HS-27A (cell line): ENCODE results near the gene ARHGAP15.

Source experiments
- DNase-seq: peaks from one replicate; pipeline ENCODE4 v3.0.0-alpha.2; 2012; ENCODE audit warnings: low read depth, missing footprints

The ARHGAP15 gene

DNA sequence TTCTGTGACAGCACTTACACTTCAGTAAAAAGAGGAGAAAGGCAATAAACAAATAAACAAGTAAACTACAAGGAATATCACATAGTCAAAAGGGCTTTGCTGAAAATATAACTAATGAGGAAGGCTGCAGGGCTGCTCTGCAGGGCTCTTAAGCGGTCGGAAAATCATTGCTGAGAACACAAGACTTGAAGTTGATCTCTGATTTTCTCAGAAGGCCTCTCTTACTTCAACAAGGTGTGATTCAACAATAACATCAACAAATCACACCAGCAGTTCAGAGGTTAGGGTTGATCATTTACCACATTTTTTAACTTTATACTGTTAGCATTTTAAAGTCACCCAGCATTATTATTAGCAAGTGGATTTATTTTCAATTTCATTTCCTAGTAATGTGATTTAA, 215.6 kb downstream of the ARHGAP15 start:
- DNase-seq: no peak

DNA sequence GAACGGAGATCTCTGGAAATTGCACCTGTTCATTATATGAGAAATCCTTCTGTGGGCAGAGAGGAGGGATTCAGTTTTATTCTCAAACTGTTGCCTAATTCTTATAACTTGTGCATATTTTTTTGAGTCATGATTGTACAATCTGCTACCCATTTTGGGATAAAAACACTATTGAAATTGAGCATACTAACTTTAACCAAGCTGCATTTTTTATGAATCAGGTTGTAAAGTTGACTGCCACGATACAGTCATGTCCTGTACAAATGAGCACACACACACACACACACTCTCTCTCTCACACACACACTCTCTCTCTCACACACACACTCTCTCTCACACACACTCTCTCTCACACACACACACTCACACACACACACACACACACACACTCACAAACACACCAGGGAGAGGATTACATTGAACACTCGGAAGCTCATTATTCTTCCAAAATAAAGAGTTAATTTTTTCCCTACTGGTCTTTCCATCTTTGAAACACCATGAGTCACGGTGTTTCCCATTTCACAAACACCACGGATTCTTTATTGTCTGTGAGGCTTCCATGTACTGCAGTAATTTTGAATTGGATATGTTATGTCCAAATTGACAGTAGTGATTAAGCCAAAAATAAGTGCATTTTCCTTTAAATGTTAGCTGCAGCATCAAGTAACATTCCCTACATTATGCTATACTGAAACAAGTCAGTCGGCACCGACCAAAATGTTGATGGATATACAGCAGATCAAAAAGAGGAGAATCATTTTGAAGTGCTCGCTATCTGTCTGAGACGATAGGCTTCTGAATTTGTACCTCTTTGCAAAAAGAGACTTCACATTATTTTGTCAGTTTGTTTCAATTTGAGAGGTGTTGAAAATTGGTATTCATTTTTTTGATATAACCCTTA, 216.9 kb downstream of the ARHGAP15 start:
- no peak for DNase-seq

DNA sequence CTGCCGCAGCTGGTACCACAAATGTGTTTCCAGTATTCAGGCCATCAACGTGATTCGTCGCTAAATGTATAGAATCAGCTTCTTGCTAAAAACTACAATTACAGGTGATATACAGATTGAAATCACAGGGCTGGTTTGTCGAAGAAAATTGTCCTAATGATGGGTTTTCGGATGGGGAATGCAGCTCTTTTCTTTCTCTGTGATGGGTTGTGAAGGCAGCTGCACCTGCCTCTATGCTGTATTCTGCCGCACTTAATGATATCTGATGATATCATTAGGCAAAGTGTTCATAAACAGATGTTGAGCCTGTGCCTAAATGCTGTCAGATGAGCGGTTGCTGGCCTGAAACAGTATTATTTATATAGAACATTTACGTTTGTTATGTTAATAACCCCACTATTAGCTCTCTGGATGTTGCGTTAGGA, 218.1 kb downstream of the ARHGAP15 start:
- DNase-seq: no peak

DNA sequence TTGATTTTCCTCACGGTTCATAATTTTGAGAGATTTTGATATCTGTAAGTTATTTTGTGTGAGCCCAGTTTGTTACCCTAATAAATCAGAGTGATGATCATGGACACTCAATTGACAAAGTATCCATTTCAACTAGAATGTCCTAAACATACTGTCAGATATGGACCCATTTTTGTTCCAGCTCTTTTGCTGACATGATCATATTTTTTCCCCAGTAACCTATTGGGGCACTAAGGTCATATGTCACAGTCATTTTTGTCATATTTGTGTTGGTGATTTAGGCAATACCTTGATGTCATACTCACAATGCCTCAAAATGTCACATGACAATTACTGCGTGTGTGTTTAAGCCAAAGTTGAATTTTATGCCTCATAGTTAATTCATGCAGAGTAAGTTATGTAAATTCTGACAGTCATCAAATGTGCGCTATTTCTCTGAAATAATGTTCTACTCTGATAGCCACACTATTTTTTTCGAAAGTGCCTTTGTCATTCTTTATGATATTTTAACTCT, 218.7 kb downstream of the ARHGAP15 start:
- no peak for DNase-seq

DNA sequence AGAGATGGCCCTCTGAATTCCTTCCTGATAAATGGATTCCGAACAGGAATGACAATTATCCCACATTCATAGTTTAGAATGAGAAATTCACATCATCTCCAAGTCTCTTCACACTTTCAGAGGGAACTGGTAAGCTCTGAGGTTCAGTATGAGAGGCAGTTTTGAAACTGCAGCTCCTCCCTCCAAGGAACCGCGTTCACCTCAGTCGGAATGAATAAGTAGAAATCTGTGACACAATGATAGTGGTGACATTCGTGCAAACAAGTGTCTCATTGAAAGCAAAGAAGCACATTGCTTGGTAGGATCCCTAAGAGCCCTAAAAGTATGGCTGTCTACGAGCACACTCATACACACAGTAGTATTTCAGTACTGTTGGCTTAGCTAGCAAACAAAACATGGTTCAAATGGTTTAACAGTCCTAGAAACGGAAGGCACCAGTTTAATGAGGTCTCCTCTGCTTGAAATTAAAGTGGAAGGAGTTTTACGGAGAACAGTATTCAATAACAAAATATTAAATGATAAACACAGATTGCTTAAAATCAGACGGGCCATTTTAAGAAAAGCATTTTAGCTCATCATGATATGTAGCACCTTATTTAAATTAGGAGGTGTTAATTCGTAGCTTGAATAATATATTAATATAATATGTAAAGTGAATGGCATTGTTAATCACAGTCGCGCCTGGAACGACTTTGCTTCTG, 225.0 kb downstream of the ARHGAP15 start:
- DNase-seq: no peak

DNA sequence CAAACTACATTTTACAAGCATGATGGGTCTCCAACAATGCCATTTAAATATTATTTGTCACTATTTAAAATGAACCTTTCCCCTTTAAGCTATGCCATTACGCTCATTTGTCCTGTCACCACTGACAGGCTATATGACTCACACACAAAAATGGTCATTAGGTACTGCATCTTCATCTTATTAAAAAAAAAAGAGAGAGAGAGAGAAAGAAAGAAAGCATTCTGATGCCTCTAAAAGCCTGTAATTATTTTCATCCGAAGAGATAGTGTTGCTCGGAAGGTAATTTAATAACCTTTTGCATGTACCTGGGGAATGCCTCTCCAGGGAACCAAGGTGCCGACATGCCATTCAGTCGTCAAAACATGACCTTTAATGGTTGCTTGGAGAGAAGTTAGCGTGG, 226.7 kb downstream of the ARHGAP15 start:
- no peak for DNase-seq

DNA sequence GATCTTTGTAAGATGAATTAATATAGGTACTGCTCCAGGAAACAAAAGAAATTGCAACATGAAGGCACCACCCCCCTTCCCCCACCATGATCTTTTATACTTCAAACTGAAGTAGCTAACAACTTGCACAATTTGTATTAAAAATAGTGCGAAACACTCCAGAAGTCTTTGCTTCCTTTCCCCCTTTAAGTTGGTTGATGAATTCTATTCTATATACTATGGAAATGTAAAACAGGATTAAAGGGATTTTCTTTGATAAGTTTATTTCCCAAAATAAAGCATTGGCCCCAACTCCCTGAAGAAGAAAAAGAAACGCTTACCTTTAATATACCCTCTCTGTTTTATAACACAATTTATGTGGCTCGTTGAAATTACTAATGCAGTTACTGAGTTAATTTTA, 227.1 kb downstream of the ARHGAP15 start:
- no peak for DNase-seq

DNA sequence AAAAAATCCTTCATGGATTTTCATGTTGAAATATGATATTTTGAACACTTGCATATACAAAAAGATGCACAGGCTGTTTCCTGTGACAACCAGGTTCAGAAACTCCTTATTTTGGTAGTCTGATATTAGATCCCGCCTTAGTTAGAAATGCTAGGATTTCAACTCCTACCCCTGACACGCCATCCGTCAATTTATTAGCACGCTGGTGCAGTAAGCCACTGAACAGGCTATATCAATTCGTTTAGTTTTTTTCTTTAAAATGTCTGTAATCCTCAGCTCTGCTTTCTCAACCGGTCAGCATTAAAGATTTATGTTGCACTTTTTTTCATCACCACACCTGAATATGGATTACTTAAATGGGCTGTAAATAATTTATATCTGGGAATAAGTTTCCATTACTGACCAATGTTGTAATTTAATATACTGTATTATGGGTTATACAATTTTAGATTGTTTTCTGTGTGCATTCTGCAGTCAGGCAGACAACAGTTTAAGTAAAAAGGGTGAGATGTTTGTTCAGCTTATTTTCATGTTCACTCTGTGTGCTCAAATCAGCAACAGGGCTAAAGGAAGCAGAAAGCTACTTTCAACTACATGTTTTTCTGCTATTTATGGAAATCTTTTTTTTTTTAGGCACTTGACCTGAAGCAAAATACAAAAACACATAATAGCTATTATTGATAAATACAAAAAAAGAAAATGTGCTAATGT, 227.7 kb downstream of the ARHGAP15 start:
- DNase-seq: no peak

DNA sequence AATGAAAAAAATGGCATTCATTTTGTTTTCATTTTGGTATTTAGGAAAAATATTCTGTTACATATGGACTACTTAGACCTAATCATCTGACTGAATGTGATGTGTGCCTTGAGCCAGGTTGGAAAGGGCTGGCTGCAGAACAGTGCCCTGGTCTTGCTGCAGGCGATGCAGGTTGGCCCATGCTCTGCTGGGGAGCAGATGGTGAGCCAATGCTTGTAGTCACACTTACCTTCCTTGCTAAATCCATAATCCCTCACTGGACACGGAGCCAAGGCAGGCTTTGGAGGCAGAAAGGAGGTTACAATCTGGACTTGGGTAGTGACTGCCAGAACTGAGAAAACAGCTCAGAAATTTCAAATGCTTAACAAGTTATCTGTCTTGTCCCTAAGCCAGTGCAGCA, 228.7 kb downstream of the ARHGAP15 start:
- DNase-seq: no peak

DNA sequence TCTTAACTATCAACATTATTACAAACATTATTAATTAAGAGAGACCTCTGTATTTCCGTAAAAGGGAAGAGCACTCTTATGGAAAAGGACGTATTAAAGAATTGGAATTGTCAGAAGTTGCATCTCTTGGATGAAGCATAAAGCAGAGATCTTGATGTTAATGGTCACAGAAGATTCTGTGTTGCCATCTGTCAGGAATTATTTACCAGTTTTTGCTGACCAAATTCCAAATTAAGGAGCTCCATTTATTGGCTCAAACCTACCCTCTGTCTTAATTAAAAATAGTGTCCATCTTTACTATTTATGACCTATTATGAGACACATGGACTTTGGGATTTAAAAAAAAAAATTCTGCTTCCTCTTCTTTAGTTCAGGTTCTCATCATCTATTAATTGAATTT, 232.1 kb downstream of the ARHGAP15 start:
- no peak for DNase-seq

DNA sequence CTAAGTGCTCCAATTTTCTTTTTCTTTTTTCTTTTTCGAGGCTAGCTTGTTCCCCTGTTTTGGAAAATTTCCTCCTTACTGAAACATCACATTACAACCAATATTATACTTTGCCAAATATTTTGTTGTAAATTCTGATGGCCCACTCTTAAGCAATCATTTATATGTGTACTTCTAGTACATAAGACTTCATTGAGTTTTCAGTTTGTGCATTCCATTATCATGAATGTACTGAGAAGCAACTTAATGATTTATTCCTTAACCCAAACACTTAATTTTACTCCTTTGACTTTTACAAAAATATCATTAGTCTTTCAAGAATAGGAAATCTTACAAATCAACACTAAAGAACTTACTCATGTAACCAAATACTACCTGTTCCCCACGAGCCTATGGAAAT, 242.4 kb downstream of the ARHGAP15 start:
- DNase-seq: no peak

DNA sequence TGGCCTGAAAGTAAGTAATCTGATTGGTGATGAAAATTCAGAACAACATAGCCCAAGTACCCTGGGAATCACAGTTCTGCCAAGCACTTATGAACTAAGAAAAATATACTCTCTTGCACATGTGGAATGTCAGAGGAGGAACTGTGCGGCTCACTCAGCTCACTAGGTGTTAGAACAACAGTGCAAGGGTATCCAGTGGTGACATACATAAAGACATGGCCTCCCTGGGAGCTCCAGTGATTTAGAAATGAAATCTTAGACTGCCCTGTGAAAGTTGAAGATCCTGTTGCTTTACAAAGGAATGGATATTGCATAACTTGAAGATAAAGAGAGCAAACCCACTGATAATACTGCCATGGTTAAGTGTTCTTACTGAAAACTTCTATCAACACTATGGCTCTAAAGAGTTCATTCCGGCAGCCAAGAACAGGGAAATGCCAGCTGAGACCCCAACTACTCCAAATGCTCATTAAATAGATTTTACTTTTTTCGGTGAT, 246.2 kb downstream of the ARHGAP15 start:
- no peak for DNase-seq

DNA sequence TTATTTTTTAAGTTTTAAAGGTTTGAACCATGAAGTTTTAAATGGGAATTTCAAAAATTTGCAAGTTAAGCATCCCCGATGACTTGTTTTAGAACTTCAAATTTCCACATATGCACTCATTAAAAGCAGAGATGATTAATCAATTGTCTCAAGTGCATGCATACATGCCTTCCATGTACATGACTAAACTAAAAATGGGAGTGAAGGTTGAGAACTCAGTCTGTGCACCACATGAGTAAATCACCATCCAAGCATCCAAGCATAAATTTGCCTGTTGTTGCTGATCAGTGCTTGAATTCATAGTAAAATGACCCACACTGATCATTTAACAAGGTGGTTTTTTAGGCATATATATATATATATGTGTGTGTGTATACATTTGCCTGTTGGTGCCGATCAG, 249.8 kb downstream of the ARHGAP15 start:
- DNase-seq: no peak

DNA sequence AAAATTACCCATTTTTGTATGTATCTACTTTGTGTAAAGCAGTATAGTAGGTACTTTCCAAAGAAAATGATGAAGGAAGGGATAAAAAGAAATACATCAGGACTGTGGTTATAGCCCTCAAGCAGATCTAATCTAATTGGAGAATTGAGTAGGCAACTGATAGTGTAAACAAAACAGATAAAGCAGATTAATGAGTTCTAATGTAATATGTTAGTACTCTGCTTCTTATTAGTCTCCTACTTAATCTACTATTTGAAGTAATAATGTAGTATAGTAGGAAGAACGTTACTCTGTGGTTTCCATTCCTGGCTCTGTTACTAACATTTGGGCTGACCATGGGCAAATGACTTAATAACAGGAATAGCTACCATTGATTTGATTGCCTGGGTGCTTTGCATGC, 250.7 kb downstream of the ARHGAP15 start:
- DNase-seq: no peak

DNA sequence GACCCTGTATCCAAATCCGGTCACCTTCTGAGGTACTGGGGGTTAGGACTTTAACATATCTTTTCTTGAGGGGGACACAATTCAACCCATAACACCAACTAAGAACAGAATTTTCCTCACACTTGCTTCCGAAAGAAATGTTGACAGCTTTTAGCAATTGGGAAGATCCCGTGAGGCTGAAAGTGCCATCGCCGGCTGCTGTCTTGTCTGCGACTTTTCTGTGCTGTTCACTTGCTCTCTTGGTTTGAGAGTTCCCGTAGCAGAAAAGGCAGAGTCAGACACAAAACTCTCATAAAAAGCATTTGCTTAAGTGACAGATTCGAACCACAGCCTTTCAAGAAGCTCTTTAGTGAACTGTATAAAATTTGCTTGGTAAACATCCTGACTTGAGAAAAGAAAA, 253.4 kb downstream of the ARHGAP15 start:
- no peak for DNase-seq

DNA sequence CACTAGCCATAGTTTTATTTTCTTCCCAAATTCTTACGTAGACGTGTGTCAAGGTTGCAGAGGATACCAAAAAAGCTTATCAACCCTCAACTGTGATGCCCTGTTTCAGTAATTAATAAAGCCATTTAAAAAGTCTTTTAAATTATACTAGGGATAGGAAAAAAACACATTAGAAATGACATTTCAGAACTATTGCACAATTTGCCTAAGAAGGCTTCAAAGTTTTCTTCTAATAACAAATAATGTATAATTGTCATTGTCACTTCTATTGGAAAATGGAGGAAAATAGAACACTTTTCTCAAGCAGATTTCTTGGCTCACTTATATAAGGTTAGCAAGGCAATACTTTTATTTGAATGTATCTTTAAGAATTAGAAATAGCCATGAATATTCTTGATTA, 253.8 kb downstream of the ARHGAP15 start:
- no peak for DNase-seq

DNA sequence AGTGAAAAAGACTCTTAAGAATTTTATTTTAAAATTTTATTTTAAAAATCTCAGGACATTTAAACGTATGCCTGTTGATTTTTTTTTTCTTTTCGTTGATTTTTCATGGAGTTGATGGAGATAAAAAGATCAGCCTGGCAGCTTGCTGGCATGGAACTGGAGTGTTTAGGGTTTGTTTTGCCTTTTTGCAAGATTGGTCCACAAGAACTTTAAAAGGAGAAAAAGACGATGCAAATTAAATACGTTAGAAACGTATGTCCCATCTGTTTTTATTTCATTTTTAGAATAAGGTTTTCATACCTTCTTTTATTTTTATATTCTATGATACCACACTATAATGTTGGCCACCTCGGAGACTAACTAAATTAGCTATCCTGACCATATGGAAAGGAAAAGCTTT, 254.9 kb downstream of the ARHGAP15 start:
- no peak for DNase-seq

DNA sequence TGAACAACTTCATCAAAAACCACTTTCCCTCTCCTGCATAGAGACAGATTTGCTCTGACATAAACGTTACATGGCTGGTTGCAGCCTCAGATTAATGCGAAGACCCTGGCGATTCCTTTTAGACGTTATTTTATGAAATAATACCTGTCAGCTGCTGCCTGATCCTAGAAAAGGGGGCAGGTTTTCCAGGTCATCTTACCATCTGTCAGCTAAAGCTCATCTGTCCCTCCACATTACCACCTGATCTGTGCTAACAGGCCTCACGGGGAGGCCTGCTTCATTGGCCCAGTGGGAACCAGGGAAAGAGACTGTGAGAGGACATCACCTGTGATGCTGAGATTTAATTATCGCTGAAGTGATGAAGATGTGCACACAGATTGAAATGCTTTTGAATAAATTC, 261.0 kb downstream of the ARHGAP15 start:
- DNase-seq: no peak

DNA sequence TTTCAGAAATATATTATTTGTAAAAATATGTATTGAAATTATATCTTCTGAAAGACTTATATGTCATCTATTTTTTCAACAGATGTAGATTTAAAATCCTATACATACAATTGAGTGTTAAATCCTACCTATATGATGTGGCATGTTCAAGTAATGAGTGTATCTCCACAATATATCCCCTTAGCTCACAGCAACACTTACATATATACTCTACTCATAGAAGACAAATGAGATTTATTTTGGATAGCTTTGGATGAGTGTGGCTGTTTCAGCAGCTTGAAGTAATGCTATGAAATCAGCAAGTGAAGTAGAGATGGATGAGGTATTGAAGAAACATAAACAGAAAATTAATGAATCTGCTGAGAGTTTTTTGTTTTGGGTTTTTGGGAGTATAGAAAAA, 263.1 kb downstream of the ARHGAP15 start:
- no peak for DNase-seq

DNA sequence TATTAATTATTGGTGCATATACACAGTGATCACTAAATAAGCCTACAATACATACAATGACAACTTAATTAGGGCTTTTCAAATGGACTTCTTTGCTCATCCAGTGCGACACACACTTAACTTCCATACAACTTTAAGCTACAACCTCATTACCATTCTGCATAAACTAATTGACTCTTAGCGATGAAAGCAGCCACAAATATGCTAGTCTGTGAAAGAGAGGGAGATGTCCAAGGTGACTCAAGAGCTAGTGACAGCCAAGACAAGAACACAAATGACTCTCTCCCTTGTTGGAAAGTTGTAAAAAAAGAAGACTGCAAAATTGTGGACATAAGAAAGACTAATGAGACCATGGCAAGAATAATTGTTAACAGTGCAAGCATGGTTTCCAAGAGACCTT, 264.8 kb downstream of the ARHGAP15 start:
- DNase-seq: no peak

DNA sequence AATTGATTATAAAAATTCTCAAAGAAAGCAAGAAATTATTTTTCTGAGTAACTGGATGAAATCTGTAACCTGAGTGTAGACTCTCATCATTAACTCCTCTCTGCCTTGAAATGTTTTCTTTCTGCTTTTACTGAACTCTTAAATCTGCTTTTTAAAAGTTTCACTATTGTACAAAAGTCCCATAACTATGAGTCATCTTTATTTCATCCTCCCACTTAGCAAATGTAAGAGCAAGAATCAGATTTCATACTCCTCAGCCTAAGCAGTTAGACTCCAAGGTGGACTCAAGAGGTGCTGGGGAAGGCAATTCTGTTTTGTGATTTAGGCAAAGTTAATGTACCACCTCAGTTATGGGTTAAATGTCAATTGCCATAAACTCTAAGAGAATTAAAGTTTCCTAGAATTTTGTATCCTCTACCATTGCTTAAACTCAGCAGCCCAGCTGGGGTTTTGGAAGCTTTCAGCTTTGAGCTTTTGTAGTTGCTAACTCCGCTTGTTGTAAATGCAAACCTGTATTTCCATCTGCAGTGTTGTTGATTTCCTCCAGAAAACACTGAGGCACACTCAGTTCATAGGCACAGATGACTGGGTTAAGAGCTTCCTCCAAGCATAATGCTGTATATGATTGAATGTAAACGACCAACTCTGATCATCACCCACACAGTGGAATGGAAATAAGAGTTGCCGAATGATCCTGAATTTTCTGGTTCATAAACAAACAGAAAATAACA, 268.8 kb downstream of the ARHGAP15 start:
- no peak for DNase-seq

DNA sequence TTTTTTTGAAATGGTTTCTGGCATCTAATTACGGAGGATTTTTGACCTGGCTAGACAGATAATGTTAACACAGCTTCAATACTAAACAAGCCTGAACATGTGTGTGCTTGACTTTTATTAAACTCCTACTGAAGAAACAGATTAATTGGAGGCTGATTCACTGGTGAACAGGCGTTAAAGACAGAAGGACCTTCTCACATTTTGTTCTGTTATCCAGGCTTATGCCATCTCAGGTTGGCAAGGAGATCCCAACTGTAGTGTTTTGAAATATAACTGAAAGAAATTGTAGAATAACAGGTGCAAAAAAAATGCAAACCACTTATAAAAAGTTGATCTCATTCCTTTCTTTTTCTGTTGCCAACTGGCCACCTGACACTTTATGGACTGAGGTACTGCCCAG, 269.6 kb downstream of the ARHGAP15 start:
- no peak for DNase-seq
